Muscle layer of colon (tissue), 2 donors: ENCODE results near the gene SNX5.
A peak's percentile ranks its signal among the peaks of the same experiment; 100 is the strongest.

Source experiments
- H3K27ac ChIP-seq: one replicate; pipeline ENCODE4 v1.7.0; 2013; ENCODE audit warnings: low read depth, mild to moderate bottlenecking, low read length, moderate library complexity
- H3K27me3 ChIP-seq, 2 donors: one replicate each; pipeline ENCODE4 v1.7.0; 2013; ENCODE audit warnings: low read length in 2 of 2, mild to moderate bottlenecking in 2 of 2; ENCODE audit not compliant: insufficient read depth in 2 of 2, control insufficient read depth in 1 of 2
- H3K36me3 ChIP-seq: one replicate; pipeline ENCODE4 v1.7.0; 2013; ENCODE audit warnings: mild to moderate bottlenecking, low read length; ENCODE audit not compliant: insufficient read depth
- H3K4me1 ChIP-seq: one replicate; pipeline ENCODE4 v1.7.0; 2013; ENCODE audit warnings: mild to moderate bottlenecking, low read length; ENCODE audit not compliant: insufficient read depth
- H3K4me3 ChIP-seq, 2 donors: one replicate each; pipeline ENCODE4 v1.7.0; 2013; ENCODE audit warnings: low read length in 2 of 2, low read depth in 1 of 2, mild to moderate bottlenecking in 1 of 2, moderate library complexity in 1 of 2
- H3K9ac ChIP-seq: one replicate; pipeline ENCODE4 v1.7.0; 2013; ENCODE audit warnings: low read length
- H3K9me3 ChIP-seq: one replicate; pipeline ENCODE4 v1.7.0; 2013; ENCODE audit warnings: mild to moderate bottlenecking, low read length
- donor health status: abdominal sarcoma.
- donor health status: Adenocarcinoma of cecum.

Gene SNX5

GRCh38 chr20:17944854-17945474 is 23.6 kb downstream of the SNX5 start:
- no peak overlapping the region for H3K27ac ChIP-seq
- H3K4me3 ChIP-seq, result no peak overlapping the region
- no peaks in the 10 kb centered on the region for H3K9me3 ChIP-seq
- peaks cover 76% of the 10 kb centered on the region for H3K36me3 ChIP-seq
- no peaks in the 10 kb centered on the region for H3K27me3 ChIP-seq
- H3K4me1 ChIP-seq, result peaks cover under 1% of the 10 kb centered on the region
- H3K9ac ChIP-seq, result no peak overlapping the region

DNA sequence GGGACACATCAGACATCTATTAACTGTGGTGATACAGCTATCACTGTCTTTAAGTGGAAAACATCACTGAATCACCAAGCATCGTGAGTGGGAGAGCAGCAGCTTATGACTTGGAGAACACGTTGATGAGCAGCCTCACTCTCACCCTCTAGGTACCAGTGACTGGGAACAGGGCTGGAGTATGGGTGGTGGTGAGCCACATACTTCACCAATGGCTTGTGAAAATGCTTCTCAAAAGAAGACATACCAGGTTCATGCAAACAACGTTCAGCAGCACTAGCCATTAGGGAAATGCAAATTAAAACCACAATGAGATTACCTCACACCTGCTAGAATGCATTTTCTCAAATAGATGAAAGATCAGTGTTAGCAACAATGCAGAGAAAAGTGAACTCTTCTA is 25.3 kb downstream of the SNX5 start:
- Histone ChIP-seq H3K27ac (no peak overlapping the region), H3K36me3 (peaks cover 60% of the 10 kb centered on the region), H3K9me3 (no peaks in the 10 kb centered on the region)

GRCh38 chr20:17941826-17942196 is 26.8 kb downstream of the SNX5 start:
- Histone ChIP-seq H3K4me1 (peaks cover 32% of the 10 kb centered on the region), H3K4me3 (no peak overlapping the region), H3K27ac (no peak overlapping the region), H3K27me3 (no peaks in the 10 kb centered on the region), H3K9me3 (no peaks in the 10 kb centered on the region), H3K9ac (no peak overlapping the region), H3K36me3 (peaks cover 47% of the 10 kb centered on the region)

More for the DNA sequence above, 25.3 kb downstream of the SNX5 start:
- no peak overlapping the region for H3K4me3 ChIP-seq
- no peaks in the 10 kb centered on the region for H3K27me3 ChIP-seq
- peaks cover 17% of the 10 kb centered on the region for H3K4me1 ChIP-seq
- no peak overlapping the region for H3K9ac ChIP-seq

DNA sequence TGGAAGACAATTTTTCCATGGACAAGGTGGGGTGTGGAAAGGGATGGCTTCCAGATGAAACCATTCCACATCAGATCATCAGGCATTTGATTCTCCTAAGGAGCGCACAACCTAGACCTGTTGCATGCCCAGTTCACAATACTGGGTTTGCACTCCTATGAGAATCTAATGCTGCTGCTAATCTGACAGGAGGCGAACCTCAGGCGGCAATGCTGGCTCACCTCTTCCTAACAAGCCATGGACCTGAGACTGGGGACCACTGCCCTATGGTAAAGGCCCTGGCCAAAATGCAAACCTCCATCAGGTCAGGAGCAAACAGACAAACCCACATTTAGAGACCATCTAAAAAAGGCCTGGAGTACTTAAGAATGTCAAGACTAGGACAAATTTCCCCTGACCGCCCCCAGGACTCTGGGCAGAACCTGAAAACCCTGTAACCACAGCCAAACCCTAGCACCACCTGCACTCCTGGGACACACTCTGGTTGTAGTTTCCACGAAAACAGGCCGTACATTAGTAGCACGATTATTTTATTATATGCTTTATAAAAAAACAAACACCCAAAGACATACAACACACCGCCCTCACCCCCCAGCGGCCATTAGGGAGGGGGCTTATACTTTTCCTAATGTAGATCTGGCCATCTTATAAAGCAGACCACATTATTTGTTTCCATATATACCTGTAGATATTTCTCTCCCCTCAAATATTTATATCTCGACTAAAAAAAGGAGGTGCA is 27.3 kb downstream of the SNX5 start:
- H3K27ac ChIP-seq, result no peak overlapping the region
- no peaks in the 10 kb centered on the region for H3K9me3 ChIP-seq
- no peaks in the 10 kb centered on the region for H3K27me3 ChIP-seq
- H3K9ac ChIP-seq, result no peak overlapping the region
- H3K36me3 ChIP-seq, result peaks cover 41% of the 10 kb centered on the region
- H3K4me1 ChIP-seq, result peaks cover 37% of the 10 kb centered on the region
- H3K4me3 ChIP-seq, result no peak overlapping the region

GRCh38 chr20:17940224-17940971 is 28.2 kb downstream of the SNX5 start:
- Histone ChIP-seq H3K4me3 (no peak overlapping the region), H3K27ac (no peak overlapping the region), H3K9ac (no peak overlapping the region), H3K36me3 (peaks cover 33% of the 10 kb centered on the region), H3K27me3 (no peaks in the 10 kb centered on the region), H3K9me3 (no peaks in the 10 kb centered on the region), H3K4me1 (peaks cover 44% of the 10 kb centered on the region)

DNA sequence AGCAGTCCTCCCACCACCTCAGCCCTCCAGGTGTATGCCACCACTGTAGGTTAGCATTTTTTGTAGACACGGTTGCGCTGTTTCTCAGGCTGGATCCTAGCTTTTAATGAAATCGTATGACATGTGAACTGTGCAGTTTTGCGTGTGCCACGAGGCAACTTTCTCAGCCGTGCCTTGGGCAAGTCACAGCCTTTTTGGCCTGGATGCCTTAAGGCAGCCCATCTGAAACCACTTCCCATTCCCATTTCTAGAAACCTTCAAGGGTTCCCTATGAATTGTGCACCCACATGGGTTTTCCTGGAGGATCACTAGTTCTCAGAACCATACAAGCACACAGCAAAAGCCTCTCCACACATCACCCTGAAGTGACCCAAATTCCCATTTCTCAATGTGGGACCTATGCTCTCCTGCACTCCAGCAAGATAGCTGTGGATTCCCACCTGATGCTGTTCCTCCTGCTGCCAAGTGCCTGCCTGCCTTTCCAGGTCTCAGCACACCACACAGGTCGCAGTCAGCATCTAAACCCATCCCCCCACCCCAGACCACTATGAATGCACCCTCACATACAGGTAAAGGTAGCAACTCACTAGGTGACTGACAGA is 28.9 kb downstream of the SNX5 start:
- Histone ChIP-seq H3K36me3 (peaks cover 26% of the 10 kb centered on the region), H3K27ac (no peak overlapping the region), H3K4me1 (peaks cover 51% of the 10 kb centered on the region), H3K9ac (no peak overlapping the region), H3K4me3 (no peak overlapping the region), H3K9me3 (no peaks in the 10 kb centered on the region), H3K27me3 (no peaks in the 10 kb centered on the region)

DNA sequence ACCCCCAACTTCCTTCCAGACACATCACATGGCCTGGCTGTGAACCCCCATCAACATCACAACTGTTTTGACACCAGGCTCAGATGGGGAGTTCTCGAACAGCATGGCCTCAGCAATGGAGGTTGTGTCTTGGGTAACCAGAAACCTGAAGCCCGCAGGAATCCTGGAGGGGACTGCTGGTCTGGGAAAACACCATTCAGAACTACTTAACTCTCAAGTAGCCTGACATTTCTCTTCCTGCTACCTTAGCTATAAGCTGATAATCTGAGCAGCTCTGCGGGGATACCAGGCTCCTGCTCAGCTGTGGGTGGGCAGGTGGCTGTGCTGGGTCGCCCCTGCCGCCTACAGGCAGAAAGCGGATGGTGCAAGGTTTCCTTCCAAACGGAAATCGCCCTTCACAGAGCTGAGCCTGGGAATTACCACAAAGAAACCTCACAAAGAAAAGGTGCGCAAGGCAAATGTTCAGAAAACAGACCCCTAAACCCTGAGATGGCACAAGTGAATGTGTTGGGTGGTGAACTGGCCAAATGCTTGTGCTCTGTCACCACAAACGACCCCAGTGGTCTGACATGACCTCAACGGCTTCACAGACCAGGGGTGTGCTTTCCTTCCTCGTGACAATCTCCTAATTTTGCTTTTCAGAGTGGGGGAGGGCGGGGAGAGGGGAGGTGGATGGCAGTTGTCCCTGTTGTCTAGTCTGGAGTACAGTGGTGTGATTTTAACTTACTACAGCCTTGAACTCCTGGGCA is 29.5 kb downstream of the SNX5 start:
- Histone ChIP-seq H3K36me3 (peaks cover 26% of the 10 kb centered on the region), H3K9ac (no peak overlapping the region), H3K27ac (no peak overlapping the region), H3K27me3 (no peaks in the 10 kb centered on the region), H3K9me3 (no peaks in the 10 kb centered on the region), H3K4me1 (peaks cover 53% of the 10 kb centered on the region), H3K4me3 (no peak overlapping the region)

GRCh38 chr20:17936761-17937732 is 31.5 kb downstream of the SNX5 start:
- Histone ChIP-seq H3K9me3 (no peaks in the 10 kb centered on the region), H3K36me3 (peaks cover 7% of the 10 kb centered on the region), H3K4me1 (peaks cover 53% of the 10 kb centered on the region), H3K9ac (peak overlapping the region; percentile 18), H3K27ac (peak overlapping the region; percentile 87), H3K27me3 (no peaks in the 10 kb centered on the region), H3K4me3 (peak overlapping the region in 1 of 2 donors; percentile 39)

DNA sequence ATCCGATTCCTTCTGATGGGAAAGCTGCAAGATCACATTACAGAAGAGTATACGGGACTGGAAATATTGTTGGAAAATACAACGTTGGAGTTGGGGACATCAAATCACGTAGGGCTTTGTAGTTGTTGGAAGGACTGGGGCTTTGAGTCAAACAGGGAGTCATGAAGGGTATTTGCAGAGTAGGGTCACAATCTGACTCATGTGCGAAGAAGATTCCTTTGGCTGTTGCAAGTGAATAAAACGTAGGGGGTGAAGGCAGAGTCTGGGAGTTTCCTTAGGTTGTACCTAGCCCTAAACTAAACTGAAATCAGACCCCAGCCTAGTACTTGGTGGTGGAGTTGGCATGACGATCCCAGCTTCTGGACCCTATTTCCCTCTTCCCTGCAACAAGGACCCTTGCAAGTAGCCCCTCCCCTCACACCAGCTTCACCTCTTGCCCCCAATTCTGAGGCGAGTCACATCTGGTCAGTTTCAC is 32.3 kb downstream of the SNX5 start:
- Histone ChIP-seq H3K27ac (peak overlapping the region; percentile 87), H3K4me3 (peak overlapping the region in 1 of 2 donors; percentile 39), H3K9me3 (no peaks in the 10 kb centered on the region), H3K9ac (peak overlapping the region; percentile 18), H3K27me3 (no peaks in the 10 kb centered on the region), H3K36me3 (peaks cover 5% of the 10 kb centered on the region), H3K4me1 (peaks cover 53% of the 10 kb centered on the region)

GRCh38 chr20:17935761-17936160 is 32.8 kb downstream of the SNX5 start:
- Histone ChIP-seq H3K27me3 (no peaks in the 10 kb centered on the region), H3K9me3 (no peaks in the 10 kb centered on the region), H3K9ac (no peak overlapping the region), H3K4me3 (no peak overlapping the region), H3K36me3 (no peaks in the 10 kb centered on the region), H3K27ac (peak overlapping the region; percentile 87), H3K4me1 (peaks cover 53% of the 10 kb centered on the region)
